Effector memory CD8-positive, alpha-beta T cell (primary cell): ENCODE measurements around the gene RNASEH2B.

ENCODE experiments used
- ATAC-seq: fragments of 150-1000 bp; cut with Tn5 transposase; replicated peaks from 2 replicates; pipeline ENCODE4 v1.10.0; 2021; ENCODE audit warnings: mild to moderate bottlenecking, moderate library complexity
- DNase-seq, 3 experiments: peaks; one replicate each; pipeline ENCODE4 v3.0.0; 2021
- H3K27ac Mint-ChIP-seq, 2 donors: one replicate each; pipeline ENCODE4 v1.8.0; 2022; ENCODE audit warnings: mild to moderate bottlenecking in 2 of 2, mixed read lengths in 2 of 2, moderate library complexity in 2 of 2
- H3K27me3 Mint-ChIP-seq, 2 donors: one replicate each; pipeline ENCODE4 v1.8.0; 2022; ENCODE audit warnings: mixed read lengths in 2 of 2
- H3K36me3 Mint-ChIP-seq: one replicate; pipeline ENCODE4 v1.8.0; 2022; ENCODE audit warnings: mild to moderate bottlenecking, moderate library complexity, mixed read lengths; ENCODE audit not compliant: insufficient read depth
- H3K4me1 Mint-ChIP-seq, 2 donors: one replicate each; pipeline ENCODE4 v1.8.0; 2022; ENCODE audit warnings: low read depth in 2 of 2, mixed read lengths in 2 of 2
- H3K4me3 Mint-ChIP-seq, 2 donors: one replicate each; pipeline ENCODE4 v1.8.0; 2022; ENCODE audit warnings: mild to moderate bottlenecking in 2 of 2, mixed read lengths in 2 of 2, moderate library complexity in 2 of 2
- H3K9me3 Mint-ChIP-seq, 2 donors: one replicate each; pipeline ENCODE4 v1.8.0; 2022; ENCODE audit warnings: mixed read lengths in 2 of 2

RNASEH2B gene

DNA sequence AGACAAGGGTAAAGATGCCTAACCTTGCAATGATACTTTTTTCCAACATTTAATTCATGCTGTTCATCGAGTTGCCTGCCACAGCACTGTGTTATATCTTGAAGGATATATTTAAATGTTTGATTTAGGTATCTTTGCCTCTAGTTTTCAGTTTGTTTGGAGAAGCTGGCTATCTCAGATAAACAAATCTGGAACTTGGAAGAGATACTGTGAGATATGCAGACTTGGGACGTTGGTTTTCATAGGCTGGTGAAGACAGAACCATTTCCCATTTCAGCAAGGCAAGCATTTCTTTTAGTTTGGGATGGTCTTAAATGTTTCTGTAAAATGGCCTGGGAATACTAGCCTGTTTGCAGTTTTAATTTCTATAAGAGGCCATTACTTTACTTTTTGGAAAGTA, 3.3 kb downstream of the RNASEH2B start:
- Mint-ChIP-seq H3K27me3 (no peaks in the 10 kb centered on the region), H3K36me3 (peaks cover 14% of the 10 kb centered on the region), H3K4me3 (no peak overlapping the region), H3K27ac (no peak overlapping the region), H3K9me3 (no peaks in the 10 kb centered on the region), H3K4me1 (peaks cover 35 to 57% of the 10 kb centered on the region in 2 donors)
- no peak for ATAC-seq
- no peak for DNase-seq

DNA sequence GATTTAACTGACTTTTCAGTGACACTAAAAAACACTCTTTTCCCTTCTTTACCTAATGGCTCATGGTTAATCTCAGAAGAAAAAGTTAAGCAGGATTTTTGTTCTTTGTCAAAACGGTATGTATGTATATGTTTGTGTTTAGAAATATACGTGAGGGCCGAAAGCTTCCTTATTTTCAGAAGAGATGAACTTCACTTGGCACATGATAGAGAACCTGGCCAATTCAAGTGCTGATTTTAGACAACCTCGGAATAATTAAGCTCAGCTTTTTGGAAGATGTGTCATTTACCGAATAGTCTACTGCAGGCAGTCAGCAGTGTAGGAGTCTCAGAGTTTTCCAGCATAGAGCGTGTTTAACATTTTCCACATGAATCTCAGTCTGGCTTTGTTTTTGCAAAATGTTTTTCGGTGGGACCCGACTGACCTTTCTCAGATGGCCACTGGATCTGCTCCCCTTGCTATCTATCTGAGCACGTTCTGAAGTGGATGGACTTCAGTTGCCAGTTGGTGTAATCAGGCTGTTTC, 4.6 kb downstream of the RNASEH2B start:
- Mint-ChIP-seq H3K9me3 (no peaks in the 10 kb centered on the region), H3K4me3 (no peak overlapping the region), H3K36me3 (peaks cover 9% of the 10 kb centered on the region), H3K27ac (peak overlapping the region in 1 of 2 donors; percentile 79), H3K4me1 (peaks cover 46 to 69% of the 10 kb centered on the region in 2 donors), H3K27me3 (no peaks in the 10 kb centered on the region)
- no peak for ATAC-seq
- no peak for DNase-seq

DNA sequence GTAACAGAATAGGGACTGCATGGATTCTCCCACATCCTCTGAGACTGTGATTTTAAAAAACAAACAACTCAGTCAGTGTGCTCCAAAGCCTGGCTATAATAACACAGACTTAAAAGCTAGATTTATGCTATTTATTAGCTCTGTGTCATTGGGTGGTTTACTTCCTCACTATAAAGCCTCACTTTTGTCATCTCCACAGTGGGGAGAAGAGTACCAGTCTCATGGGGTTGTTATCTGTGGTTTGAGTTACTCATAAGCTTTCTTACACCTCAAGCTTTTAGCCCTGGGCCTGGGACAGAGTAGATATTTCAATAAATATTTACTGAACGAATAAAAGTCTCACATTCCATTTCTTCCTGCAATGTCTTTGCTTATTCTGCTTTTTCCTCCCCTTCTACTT, 5.3 kb downstream of the RNASEH2B start:
- peaks cover 51 to 75% of the 10 kb centered on the region in 2 donors for H3K4me1 Mint-ChIP-seq

DNA sequence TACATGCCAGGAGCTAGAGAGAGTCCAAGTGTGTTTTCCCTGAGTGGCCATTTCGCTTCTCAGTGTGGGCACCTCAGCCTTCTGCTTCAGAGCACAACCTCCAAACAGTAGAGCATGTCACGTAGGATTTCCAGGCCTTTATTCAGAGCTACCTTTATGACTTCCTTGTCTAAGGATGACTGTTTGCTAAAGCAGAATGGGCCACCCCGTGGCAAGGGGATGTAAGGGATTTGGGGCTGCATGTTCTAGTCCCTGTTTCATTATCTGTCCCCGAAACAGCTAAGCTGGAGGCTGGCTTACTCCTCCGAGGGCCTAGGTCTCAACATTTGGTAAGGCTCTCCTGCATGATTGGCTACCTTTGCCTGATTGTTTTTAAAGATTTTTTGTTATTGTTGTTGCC, 6.0 kb downstream of the RNASEH2B start:
- Mint-ChIP-seq H3K4me3 (peak overlapping the region in 1 of 2 donors; percentile 68), H3K4me1 (peaks cover 50 to 76% of the 10 kb centered on the region in 2 donors), H3K9me3 (no peaks in the 10 kb centered on the region), H3K27ac (peak overlapping the region; percentile 47 to 79), H3K36me3 (peaks cover 4% of the 10 kb centered on the region), H3K27me3 (no peaks in the 10 kb centered on the region)
- DNase-seq (no peak), ATAC-seq (no peak)

More for the DNA sequence above, 5.3 kb downstream of the RNASEH2B start:
- Mint-ChIP-seq H3K9me3 (no peaks in the 10 kb centered on the region), H3K36me3 (peaks cover 9% of the 10 kb centered on the region), H3K27ac (peak overlapping the region; percentile 47 to 79), H3K4me3 (peak overlapping the region in 1 of 2 donors; percentile 68), H3K27me3 (no peaks in the 10 kb centered on the region)
- ATAC-seq = peak; percentile 28
- DNase-seq = no peak

DNA sequence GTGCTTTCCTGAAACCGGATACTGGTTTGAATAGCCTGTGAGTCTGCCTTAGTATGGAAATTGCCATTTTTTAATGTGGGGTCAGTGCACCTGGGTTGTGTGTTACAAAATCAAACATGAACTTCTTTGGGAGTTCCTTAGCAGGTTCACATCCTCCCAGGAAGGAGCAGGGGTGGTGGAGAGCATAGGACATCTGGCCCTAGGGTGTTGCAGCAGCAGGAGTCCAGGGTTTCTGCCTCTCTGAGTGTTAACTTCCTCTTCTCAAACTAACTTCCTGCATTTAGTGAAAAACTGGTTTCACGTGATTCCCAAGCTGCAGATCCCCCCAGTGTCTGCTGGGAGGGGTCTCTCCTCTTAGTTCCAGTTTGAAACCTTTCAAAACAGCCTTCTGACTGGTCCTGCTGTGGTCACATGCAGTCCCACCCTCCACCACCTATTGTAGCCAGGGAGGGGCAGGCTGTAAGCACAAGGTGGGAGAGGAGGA, 7.2 kb downstream of the RNASEH2B start:
- Mint-ChIP-seq H3K4me3 (peak overlapping the region; percentile 68), H3K27ac (peak overlapping the region; percentile 79 to 87), H3K36me3 (peaks cover 3% of the 10 kb centered on the region), H3K27me3 (no peaks in the 10 kb centered on the region), H3K4me1 (peaks cover 43 to 68% of the 10 kb centered on the region in 2 donors), H3K9me3 (no peaks in the 10 kb centered on the region)
- no peak for DNase-seq
- no peak for ATAC-seq

DNA sequence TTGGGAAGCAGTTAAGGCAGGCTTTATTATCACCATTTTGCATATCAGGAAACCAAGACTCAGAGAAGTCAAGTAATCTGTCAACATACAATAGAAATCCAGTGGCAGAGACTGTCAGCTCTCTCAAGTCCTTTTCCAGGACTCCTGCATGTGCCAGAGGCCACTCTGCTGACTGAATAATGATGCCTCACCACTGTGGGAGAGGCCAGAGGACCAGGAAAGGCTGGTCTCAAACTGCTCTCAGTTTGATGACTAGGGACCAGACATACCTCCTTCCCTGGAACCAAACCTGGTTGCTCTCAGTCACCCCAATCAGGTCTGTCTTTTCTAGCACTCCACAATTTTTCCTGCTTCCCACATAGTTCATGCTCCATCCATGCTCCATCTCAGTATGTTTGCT, 8.0 kb downstream of the RNASEH2B start:
- Mint-ChIP-seq H3K27ac (peak overlapping the region; percentile 79 to 87), H3K4me3 (peak overlapping the region in 1 of 2 donors; percentile 68), H3K27me3 (no peaks in the 10 kb centered on the region), H3K36me3 (no peaks in the 10 kb centered on the region), H3K4me1 (peaks cover 35 to 64% of the 10 kb centered on the region in 2 donors), H3K9me3 (peaks cover 2 to 6% of the 10 kb centered on the region in 2 donors)
- ATAC-seq (no peak), DNase-seq (no peak)

DNA sequence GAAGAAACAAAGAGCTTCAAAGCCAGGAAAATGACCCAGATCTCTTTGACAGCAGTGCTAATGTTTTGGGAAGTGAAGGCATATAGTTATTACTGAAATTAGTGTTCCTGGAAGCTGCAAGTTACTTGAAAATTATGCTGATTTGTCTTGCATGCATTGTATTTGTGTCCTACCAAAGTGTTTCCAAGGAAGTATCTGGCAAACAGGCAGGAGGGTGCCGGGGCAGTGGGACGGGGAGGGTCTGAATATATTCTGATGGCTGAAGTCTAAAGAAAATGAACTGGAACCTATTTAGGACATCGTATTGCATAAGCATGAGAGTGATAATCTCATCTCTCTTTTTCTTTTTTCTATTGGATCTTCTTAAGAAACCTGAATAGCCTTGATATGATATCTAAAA, 9.0 kb downstream of the RNASEH2B start:
- ATAC-seq (no peak), DNase-seq (no peak)
- Mint-ChIP-seq H3K4me1 (peaks cover 35 to 68% of the 10 kb centered on the region in 2 donors), H3K27ac (peak overlapping the region; percentile 44 to 59), H3K4me3 (peak overlapping the region in 1 of 2 donors; percentile 54), H3K36me3 (no peaks in the 10 kb centered on the region), H3K27me3 (no peaks in the 10 kb centered on the region), H3K9me3 (peaks cover 4 to 8% of the 10 kb centered on the region in 2 donors)

DNA sequence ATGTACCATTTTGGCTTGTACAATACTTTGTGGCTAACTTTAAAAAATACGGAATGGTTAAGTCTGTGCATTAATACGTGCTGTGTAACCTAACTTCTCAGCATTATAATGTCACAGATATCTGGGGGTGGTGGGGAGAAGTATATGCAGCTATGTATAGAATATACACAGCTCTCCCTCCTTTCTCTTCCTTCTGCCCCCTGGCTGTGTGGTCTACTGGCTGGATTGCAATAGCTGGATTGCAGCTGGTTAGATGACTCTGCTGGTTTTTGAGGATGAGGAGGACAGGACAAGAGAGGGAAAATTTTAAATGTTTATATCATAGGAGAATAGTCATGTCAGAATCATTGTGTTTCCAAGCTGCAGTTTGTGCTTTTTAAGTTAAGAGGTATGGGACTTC, 9.7 kb downstream of the RNASEH2B start:
- ATAC-seq (no peak), DNase-seq (no peak)
- peaks cover 35 to 65% of the 10 kb centered on the region in 2 donors for H3K4me1 Mint-ChIP-seq
- no peaks in the 10 kb centered on the region for H3K36me3 Mint-ChIP-seq
- peak overlapping the region; percentile 59 to 60 for H3K27ac Mint-ChIP-seq
- H3K9me3 Mint-ChIP-seq = peaks cover 4 to 8% of the 10 kb centered on the region in 2 donors
- no peaks in the 10 kb centered on the region for H3K27me3 Mint-ChIP-seq
- no peak overlapping the region for H3K4me3 Mint-ChIP-seq

DNA sequence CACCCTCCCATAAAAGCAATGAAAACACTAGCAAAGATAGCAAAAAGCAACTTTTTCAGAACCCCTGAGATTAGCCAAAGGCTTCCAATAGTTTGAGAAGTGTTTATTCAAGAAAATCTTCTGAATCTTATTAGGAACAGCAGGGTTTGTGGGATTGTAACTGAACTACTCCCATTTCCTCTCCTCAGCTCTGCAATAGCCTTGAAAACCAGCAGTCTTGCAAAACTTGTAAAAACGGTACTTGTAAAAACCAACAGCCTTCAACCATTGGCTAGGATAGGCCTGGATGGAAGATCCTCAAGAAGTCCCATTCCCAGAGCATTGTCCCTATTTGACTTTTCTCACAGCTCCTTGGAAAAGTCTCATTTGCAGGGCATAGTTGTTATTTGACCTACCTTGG, 12.1 kb downstream of the RNASEH2B start:
- peaks cover 4 to 8% of the 10 kb centered on the region in 2 donors for H3K9me3 Mint-ChIP-seq
- peaks cover 31 to 50% of the 10 kb centered on the region in 2 donors for H3K4me1 Mint-ChIP-seq
- no peak overlapping the region for H3K27ac Mint-ChIP-seq
- no peak for ATAC-seq
- no peaks in the 10 kb centered on the region for H3K27me3 Mint-ChIP-seq
- DNase-seq = no peak
- no peak overlapping the region for H3K4me3 Mint-ChIP-seq
- peaks cover 3% of the 10 kb centered on the region for H3K36me3 Mint-ChIP-seq

DNA sequence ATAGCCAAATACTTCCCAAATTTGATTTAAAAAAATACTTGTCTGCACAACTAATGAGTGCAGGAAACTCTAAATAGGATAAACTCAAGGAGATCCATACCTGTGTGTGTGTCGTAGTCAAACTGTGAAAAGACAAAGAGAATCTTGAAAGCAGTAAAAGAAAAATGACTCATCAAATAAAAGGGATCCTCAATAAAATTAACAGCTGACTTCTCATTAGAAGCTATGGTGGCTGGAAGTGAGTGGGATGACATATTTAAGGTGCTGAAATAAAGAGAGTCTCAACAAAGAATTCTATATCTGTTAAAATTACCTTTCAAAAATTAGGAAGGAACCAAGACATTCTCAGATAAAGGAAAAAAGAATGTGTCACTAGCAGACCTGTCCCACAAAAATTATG, 13.7 kb downstream of the RNASEH2B start:
- peaks cover 4 to 8% of the 10 kb centered on the region in 2 donors for H3K9me3 Mint-ChIP-seq
- no peak overlapping the region for H3K27ac Mint-ChIP-seq
- DNase-seq (no peak), ATAC-seq (no peak)
- H3K36me3 Mint-ChIP-seq = peaks cover 3% of the 10 kb centered on the region
- no peaks in the 10 kb centered on the region for H3K27me3 Mint-ChIP-seq
- peaks cover 23 to 40% of the 10 kb centered on the region in 2 donors for H3K4me1 Mint-ChIP-seq
- no peak overlapping the region for H3K4me3 Mint-ChIP-seq

DNA sequence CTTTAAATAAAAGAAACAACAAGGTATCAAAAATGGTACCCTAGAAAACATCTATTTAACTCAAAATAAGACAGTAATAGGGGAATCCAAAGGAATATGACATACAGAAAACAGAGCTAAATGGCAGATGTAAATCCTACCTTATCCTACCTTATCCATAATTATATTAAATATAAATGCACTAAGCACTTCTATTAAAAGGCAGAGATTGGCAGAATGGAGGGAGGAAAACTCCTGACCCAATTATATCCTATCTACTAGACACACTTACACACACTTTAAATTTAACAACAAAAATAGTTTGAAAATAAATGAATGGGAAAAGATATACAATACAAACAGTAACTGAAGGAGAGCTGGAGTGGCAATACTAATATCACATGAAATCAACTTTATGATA, 14.4 kb downstream of the RNASEH2B start:
- Mint-ChIP-seq H3K4me1 (peaks cover 18 to 35% of the 10 kb centered on the region in 2 donors), H3K9me3 (peaks cover 4 to 8% of the 10 kb centered on the region in 2 donors), H3K4me3 (no peak overlapping the region), H3K36me3 (peaks cover 3% of the 10 kb centered on the region), H3K27me3 (no peaks in the 10 kb centered on the region), H3K27ac (no peak overlapping the region)
- ATAC-seq (no peak), DNase-seq (no peak)

DNA sequence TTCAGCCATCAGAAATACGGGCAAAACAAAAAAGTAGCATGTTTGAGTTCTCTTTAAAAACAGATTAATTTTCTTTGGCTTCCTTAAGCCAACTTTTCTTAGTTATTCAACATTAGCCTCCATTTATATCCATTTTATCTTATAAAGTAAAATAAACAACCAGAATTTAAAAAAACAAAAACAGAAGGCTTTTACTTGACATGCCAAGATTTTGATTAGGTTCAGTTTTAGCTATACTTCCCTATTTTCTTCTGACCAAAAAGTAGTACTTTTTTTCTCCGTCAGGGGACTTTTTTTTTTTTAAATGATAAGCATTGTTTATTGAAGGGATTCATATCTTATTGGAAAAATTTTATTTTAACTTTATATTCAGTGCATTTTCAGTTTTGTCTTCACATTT, 18.1 kb downstream of the RNASEH2B start:
- Mint-ChIP-seq H3K27me3 (no peaks in the 10 kb centered on the region), H3K4me1 (peaks cover 11 to 23% of the 10 kb centered on the region in 2 donors), H3K27ac (no peak overlapping the region), H3K4me3 (no peak overlapping the region), H3K36me3 (peaks cover 12% of the 10 kb centered on the region), H3K9me3 (peaks cover under 1 to 2% of the 10 kb centered on the region in 2 donors)
- ATAC-seq (no peak), DNase-seq (no peak)

DNA sequence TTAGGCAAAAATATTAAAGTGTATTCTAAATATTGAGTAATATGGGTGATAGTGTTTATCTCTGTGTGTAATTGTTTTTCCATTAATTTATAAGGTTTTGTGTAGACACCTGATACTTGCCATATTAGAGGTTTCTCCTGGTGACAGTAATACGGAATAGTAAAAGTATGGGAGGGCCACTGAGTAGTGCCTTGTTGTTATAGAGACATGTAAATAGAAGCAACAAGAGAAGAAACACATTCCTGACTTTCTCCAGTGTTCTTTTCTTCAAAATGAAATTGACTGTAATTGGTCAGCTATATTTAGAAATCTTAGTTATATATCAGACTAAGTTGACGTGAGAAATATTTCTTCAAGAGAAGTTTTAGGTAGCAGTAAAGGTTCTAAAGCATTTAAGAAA, 18.5 kb downstream of the RNASEH2B start:
- ATAC-seq (no peak), DNase-seq (no peak)
- H3K4me1 Mint-ChIP-seq = peaks cover 11 to 21% of the 10 kb centered on the region in 2 donors
- H3K9me3 Mint-ChIP-seq = no peaks in the 10 kb centered on the region
- H3K27me3 Mint-ChIP-seq = no peaks in the 10 kb centered on the region
- H3K4me3 Mint-ChIP-seq = no peak overlapping the region
- peak overlapping the region in 1 of 2 donors; percentile 74 for H3K27ac Mint-ChIP-seq
- H3K36me3 Mint-ChIP-seq = peaks cover 15% of the 10 kb centered on the region

DNA sequence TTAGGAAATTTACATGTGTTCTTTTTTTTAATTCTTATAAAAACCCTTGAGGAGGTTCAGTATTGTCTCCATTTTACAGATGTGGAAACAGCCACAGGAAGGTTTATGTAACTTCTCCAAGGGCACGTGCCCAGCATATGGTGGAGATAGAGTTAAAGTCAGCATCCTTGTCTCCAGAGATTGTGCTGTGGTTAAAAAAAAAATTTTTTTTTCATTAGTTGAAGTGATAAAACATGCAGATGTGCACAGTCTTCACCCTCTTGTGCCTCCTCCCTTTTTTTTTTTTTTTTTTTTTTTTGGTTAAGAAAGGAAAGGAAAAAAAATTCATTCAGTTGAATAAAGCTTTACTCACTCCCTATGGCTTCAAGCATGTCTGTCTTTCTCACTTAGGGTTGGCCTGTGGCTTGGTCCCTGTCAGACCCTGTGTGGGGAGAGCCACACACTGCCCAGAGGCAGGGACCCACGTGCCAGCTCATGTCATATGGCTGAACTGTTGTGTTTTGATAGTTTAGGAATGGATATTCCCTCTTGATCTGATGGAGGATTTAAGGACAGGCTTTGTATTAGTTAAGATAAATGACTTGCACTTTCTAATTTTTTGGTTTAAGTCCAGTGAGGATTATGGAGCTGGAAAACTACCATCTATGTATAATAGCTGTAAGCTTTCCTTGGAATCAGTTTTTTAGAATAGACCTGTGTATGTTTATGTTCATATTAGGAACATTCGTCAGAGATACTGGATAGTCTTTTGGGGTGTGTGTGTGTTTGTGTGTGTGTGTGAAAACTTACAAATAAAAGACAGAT, 19.3 kb downstream of the RNASEH2B start:
- H3K27me3 Mint-ChIP-seq = no peaks in the 10 kb centered on the region
- no peak for DNase-seq
- ATAC-seq = no peak
- peak overlapping the region; percentile 67 to 81 for H3K27ac Mint-ChIP-seq
- peaks cover 21% of the 10 kb centered on the region for H3K36me3 Mint-ChIP-seq
- no peaks in the 10 kb centered on the region for H3K9me3 Mint-ChIP-seq
- no peak overlapping the region for H3K4me3 Mint-ChIP-seq
- peaks cover 11 to 21% of the 10 kb centered on the region in 2 donors for H3K4me1 Mint-ChIP-seq
